Sigmoid colon (tissue), 7 donors: Measurements from ENCODE around the gene LINGO3. TPM values are rescaled to one million over a fixed set of nuclear protein-coding genes. Genes with fewer than 3 reads are reported as not detected.

Source experiments
- DNase-seq: peaks from one replicate; pipeline ENCODE4 v3.0.0-alpha.2; 2019
- H3K27ac ChIP-seq, 4 donors: fragments of 200-600 bp; sonication (generic); one replicate each; pipeline ENCODE4 v1.5.1; 2016 to 2019; ENCODE audit warnings: mild to moderate bottlenecking in 1 of 4
- H3K27me3 ChIP-seq, 3 donors: fragments of 200-600 bp; sonication (generic); one replicate each; pipeline ENCODE4 v1.5.1; 2019; ENCODE audit warnings: mild to moderate bottlenecking in 1 of 3
- H3K36me3 ChIP-seq, 4 donors: fragments of 200-600 bp; sonication (generic); one replicate each; pipeline ENCODE4 v1.5.1; 2016 to 2019
- H3K4me1 ChIP-seq, 4 donors: fragments of 200-600 bp; sonication (generic); one replicate each; pipeline ENCODE4 v1.5.1; 2017 to 2019
- H3K4me3 ChIP-seq, 4 donors: fragments of 200-600 bp; sonication (generic); one replicate each; pipeline ENCODE4 v1.5.1; 2017 to 2019; ENCODE audit warnings: mild to moderate bottlenecking in 2 of 4, moderate library complexity in 1 of 4
- H3K9me3 ChIP-seq, 4 donors: fragments of 200-600 bp in 3 of 4; sonication (generic) in 3 of 4; one replicate each; pipeline versions ENCODE4 v1.5.1 to v1.6.1; 2013 to 2019
- CTCF ChIP-seq, 4 experiments: fragments of 450-650 bp in 3 of 4; fragments of 200-600 bp in 1 of 4; IDR thresholded peaks; one replicate each; pipeline ENCODE4 v1.5.1; 2016 to 2019; ENCODE audit warnings: antibody characterized with exemption in 4 of 4, mild to moderate bottlenecking in 3 of 4, moderate library complexity in 2 of 4
- EP300 ChIP-seq, 4 donors: sonication (generic); formaldehyde crosslinking; IDR thresholded peaks; one replicate each; pipeline ENCODE4 v1.6.1; 2017; ENCODE audit warnings: antibody characterized with exemption in 4 of 4
- POLR2A ChIP-seq, 2 donors: fragments of 450-650 bp; IDR thresholded peaks; one replicate each; pipeline ENCODE4 v1.6.1; 2016; ENCODE audit warnings: antibody characterized with exemption in 2 of 2, mild to moderate bottlenecking in 2 of 2, moderate library complexity in 2 of 2
- POLR2AphosphoS5 ChIP-seq, 4 donors: sonication (generic); formaldehyde crosslinking; IDR thresholded peaks; one replicate each; pipeline ENCODE4 v1.6.1; 2017; ENCODE audit warnings: antibody characterized with exemption in 4 of 4
- WGBS, 2 donors: extraction: QIAGEN DNeasy Blood & Tissue Kit; methylation state at CpG; one replicate each; pipeline ENCODE4 v1.1.7; 2013; 5-methylcytosine and 5-hydroxymethylcytosine counted together
- intact Hi-C: fragments of 100-400 bp; cut with DNase I; formaldehyde crosslinking; loops from one replicate; pipeline ENCODE4 v1.15.1; 2023
- polyA plus RNA-seq, 3 donors: library from polyadenylated mRNA; stranded (reverse); fragments of 200-250 nt; gene quantifications; one replicate each; pipeline ENCODE4 v1.2.3, GENCODE V29; 2013
- total RNA-seq, 4 donors: library from RNA; depleted of rRNA; stranded (reverse); fragments of >200 nt; gene quantifications; one replicate each; pipeline ENCODE4 v1.1.0, GENCODE V29; 2016
- donor health status: healthy with polysubstance abuse.
- donor health status: Bipolar disorder and iron deficiency.
- donor health status: healthy.

The LINGO3 gene
- total and polyA plus RNA-seq, 7 donors: 0.14 to 0.70 TPM; not detected in 5

GRCh38 chr19:2288338-2288817, 19.6 kb downstream of the LINGO3 start:
- intact Hi-C loops: no loop called here
- no peak for TF ChIP-seq CTCF (IDR thresholded peaks at IDR 0.05)
- TF ChIP-seq EP300 (IDR thresholded peaks at IDR 0.05): no peak
- TF ChIP-seq POLR2A (IDR thresholded peaks at IDR 0.05): no peak
- TF ChIP-seq POLR2AphosphoS5 (IDR thresholded peaks at IDR 0.05): no peak
- peaks cover 0 to 28% (median 26%) of the 10 kb centered on the region in 4 donors for H3K4me1 ChIP-seq
- H3K27ac ChIP-seq: no peak overlapping the region
- H3K36me3 ChIP-seq: no peaks in the 10 kb centered on the region
- no peak for DNase-seq
- H3K9me3 ChIP-seq: no peaks in the 10 kb centered on the region
- H3K27me3 ChIP-seq: peaks cover 30 to 54% (median 44%) of the 10 kb centered on the region in 3 donors
- 60 to 82% methylated on average over 17 of the region's 17 CpGs for WGBS, 2 donors
- no peak overlapping the region for H3K4me3 ChIP-seq

DNA sequence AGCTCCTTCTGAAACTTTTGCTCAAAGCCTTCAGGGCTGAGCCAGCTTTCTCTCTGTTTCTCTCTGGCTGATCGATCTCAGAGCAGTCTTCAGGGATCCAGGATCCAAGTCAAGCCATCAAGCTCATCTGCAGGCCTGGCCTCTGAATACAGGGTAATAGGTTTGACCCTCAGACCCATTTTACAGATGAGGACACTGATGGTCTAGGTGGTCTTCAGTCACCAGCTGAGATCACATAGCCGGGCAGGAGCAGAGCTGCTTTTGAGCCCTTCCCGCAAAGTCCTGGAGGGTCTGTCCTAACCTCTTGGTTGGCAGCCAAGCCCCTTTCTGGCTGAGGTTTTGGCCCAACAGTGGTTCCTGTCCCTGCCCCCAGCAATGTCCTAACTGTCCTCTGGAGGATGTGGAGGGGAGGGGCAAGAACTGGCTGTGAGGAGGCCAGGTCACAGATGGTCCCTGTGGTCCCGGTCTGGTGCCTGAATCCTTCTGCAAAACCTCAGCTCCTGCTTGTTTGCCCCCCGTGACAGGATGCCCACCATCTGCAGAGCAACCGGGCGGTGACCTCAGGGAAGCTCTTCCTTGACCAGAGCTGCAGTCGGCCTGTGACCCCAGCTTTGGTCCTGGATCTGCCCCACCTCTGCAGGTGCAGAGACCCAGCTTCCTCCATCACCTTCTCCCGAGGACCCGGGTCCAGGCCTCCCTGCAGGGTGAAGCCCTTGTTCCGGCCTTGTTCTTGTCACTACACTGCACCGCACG, 20.2 kb downstream of the LINGO3 start:
- Histone ChIP-seq H3K27me3 (peaks cover 30 to 50% (median 43%) of the 10 kb centered on the region in 3 donors), H3K27ac (no peak overlapping the region), H3K9me3 (no peaks in the 10 kb centered on the region), H3K4me1 (peaks cover 0 to 29% (median 28%) of the 10 kb centered on the region in 4 donors), H3K4me3 (no peak overlapping the region), H3K36me3 (no peaks in the 10 kb centered on the region)
- DNase-seq: no peak
- 67 to 71% methylated on average over 13 of the region's 13 CpGs for WGBS, 2 donors
- no peak for TF ChIP-seq POLR2A (IDR thresholded peaks at IDR 0.05)
- TF ChIP-seq EP300 (IDR thresholded peaks at IDR 0.05): no peak
- TF ChIP-seq CTCF (IDR thresholded peaks at IDR 0.05): no peak
- no peak for TF ChIP-seq POLR2AphosphoS5 (IDR thresholded peaks at IDR 0.05)
- intact Hi-C loops: no loop called here

DNA sequence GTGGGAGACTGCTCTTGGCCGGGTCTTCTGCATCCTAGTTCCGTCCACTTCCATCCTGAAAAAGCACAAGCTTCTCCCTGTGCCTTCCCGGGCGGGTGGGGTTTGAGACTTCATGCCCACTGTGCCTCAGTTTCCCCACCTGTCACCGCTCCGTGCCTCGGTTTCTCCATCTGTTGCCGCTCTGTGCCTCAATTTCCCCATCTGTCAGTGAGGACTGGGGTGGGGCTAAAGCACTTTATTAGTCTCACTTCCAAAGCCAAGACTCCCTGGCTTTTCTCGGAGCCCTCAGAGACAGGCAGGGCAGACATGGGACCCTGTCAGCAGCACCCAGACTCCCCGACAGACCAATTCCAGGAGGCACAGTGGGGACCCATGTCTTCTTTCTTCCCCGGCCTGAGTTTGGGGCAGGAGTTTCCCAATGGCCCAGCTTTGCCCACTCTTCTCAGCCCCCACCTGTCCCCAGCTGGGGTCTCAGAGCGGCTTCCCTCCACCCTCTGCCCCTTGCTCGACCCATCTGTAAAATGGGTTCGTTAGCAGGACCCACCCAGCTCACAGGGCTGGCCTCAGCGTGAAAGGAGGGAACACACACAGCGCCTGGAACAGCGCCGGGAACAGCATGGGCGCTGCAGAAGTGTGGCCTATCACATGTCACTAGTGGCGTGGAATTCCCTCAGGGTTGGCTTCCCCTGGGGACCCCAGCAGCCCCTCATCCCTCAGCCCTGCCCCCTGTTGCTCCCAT, 21.4 kb downstream of the LINGO3 start:
- 78 to 89% methylated on average over 20 of the region's 20 CpGs for WGBS, 2 donors
- intact Hi-C loops: no loop called here
- H3K27ac ChIP-seq: no peak overlapping the region
- peaks cover 0 to 36% (median 36%) of the 10 kb centered on the region in 4 donors for H3K4me1 ChIP-seq
- H3K9me3 ChIP-seq: no peaks in the 10 kb centered on the region
- H3K4me3 ChIP-seq: no peak overlapping the region
- no peak for DNase-seq
- H3K36me3 ChIP-seq: no peaks in the 10 kb centered on the region
- H3K27me3 ChIP-seq: peaks cover 26 to 38% (median 32%) of the 10 kb centered on the region in 3 donors
- TF ChIP-seq CTCF (IDR thresholded peaks at IDR 0.05): no peak
- no peak for TF ChIP-seq POLR2AphosphoS5 (IDR thresholded peaks at IDR 0.05)
- no peak for TF ChIP-seq EP300 (IDR thresholded peaks at IDR 0.05)
- no peak for TF ChIP-seq POLR2A (IDR thresholded peaks at IDR 0.05)

DNA sequence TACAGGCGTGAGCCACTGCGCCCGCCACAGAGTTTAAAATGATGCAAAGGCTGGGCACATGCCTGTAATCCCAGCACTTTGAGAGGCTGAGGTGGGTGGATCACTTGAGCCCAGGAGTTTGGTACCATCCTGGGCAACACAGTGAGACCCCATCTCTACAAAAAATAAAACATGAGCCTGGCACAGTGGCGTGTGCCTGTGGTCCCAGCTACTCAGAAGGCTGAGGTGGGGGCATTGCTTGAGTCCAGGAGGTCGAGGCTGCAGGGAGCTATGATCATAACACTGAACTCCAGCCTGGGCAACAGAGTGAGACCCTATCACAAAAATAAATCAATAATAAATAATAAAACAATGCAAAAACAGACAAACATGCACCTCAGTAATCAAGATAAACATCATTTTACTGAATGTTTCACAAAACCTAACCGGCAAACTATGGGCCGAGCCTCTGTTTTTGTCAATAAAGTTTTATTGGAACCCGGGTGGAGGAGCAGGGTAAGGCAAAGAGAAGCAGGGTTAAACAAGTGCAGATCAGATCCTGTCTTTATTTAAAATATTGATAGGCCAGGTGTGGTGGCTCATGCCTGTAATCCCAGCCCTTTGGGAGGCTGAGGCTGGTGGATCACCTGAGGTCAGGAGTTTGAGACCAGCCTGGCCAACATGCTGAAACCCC, 24.0 kb downstream of the LINGO3 start:
- no peaks in the 10 kb centered on the region for H3K9me3 ChIP-seq
- WGBS, 2 donors: 88 to 95% methylated on average over 8 of the region's 8 CpGs
- intact Hi-C loops: no loop called here
- no peaks in the 10 kb centered on the region for H3K36me3 ChIP-seq
- peaks cover 0 to 15% (median 12%) of the 10 kb centered on the region in 4 donors for H3K4me1 ChIP-seq
- H3K4me3 ChIP-seq: no peak overlapping the region
- DNase-seq: no peak
- H3K27ac ChIP-seq: no peak overlapping the region
- TF ChIP-seq CTCF (IDR thresholded peaks at IDR 0.05) (no peak), POLR2AphosphoS5 (IDR thresholded peaks at IDR 0.05) (no peak), POLR2A (IDR thresholded peaks at IDR 0.05) (no peak), EP300 (IDR thresholded peaks at IDR 0.05) (no peak)
- H3K27me3 ChIP-seq: peaks cover 0 to 12% (median 6%) of the 10 kb centered on the region in 3 donors
